GM23338 (cell line): ENCODE measurements around the gene ZNF821. TPM values are rescaled to one million over a fixed set of nuclear protein-coding genes. Genes with fewer than 3 reads are reported as not detected.
"Not testable (repeated sequence)": the region's sequence is repeated elsewhere in the genome, so short reads cannot be mapped to it uniquely, and the experiment has no call there.

ENCODE experiments used
- ATAC-seq: fragments of 200-7000 bp; cut with Tn5 transposase; 3 replicates; pipeline ENCODE4 v1.9.1; 2020
- DNase-seq: peaks from one replicate; pipeline ENCODE4 v3.0.0-alpha.2; 2015; ENCODE audit warnings: low spot score
- H2AFZ ChIP-seq: fragments of 200-600 bp; sonication (generic); 2 replicates; pipeline ENCODE4 v1.8.0; 2016; ENCODE audit warnings: antibody characterized with exemption, mild to moderate bottlenecking, moderate library complexity
- H3F3A ChIP-seq: fragments of 200-600 bp; sonication (generic); replicated peaks from 2 replicates; pipeline ENCODE4 v1.8.0; 2017; ENCODE audit warnings: antibody characterized with exemption, mixed run types, low read depth
- H3K27ac ChIP-seq: fragments of 200-600 bp; sonication (generic); 2 replicates; pipeline ENCODE4 v1.6.1; 2016; ENCODE audit warnings: low read depth
- H3K27me3 ChIP-seq: fragments of 200-600 bp; sonication (generic); 2 replicates; pipeline ENCODE4 v1.8.0; 2016; ENCODE audit warnings: mild to moderate bottlenecking, mixed run types, moderate library complexity; ENCODE audit not compliant: insufficient read depth
- H3K36me3 ChIP-seq: fragments of 200-600 bp; sonication (generic); 2 replicates; pipeline ENCODE4 v1.8.0; 2016; ENCODE audit warnings: mild to moderate bottlenecking; ENCODE audit not compliant: insufficient read depth
- H3K4me1 ChIP-seq: fragments of 200-600 bp; sonication (generic); 2 replicates; pipeline ENCODE4 v1.8.0; 2016; ENCODE audit warnings: mild to moderate bottlenecking, moderate library complexity; ENCODE audit not compliant: insufficient read depth
- H3K4me2 ChIP-seq: fragments of 200-600 bp; sonication (generic); 2 replicates; pipeline ENCODE4 v1.7.1; 2017; ENCODE audit warnings: mixed run types
- H3K4me3 ChIP-seq: fragments of 200-600 bp; sonication (generic); 2 replicates; pipeline ENCODE4 v1.6.1; 2016; ENCODE audit warnings: mixed run types
- H3K79me2 ChIP-seq: fragments of 200-600 bp; sonication (generic); replicated peaks from 2 replicates; pipeline ENCODE4 v1.8.0; 2017; ENCODE audit warnings: mild to moderate bottlenecking; ENCODE audit not compliant: insufficient read depth
- H3K9me2 ChIP-seq: fragments of 200-600 bp; sonication (generic); 2 replicates; pipeline ENCODE4 v1.8.0; 2017; ENCODE audit not compliant: insufficient read depth
- H4K20me1 ChIP-seq: fragments of 200-600 bp; sonication (generic); replicated peaks from 2 replicates; pipeline ENCODE4 v1.8.0; 2017; ENCODE audit warnings: mild to moderate bottlenecking; ENCODE audit not compliant: insufficient read depth
- H3K27ac Mint-ChIP-seq: 2 replicates; pipeline ENCODE4 v1.8.0; 2020; ENCODE audit warnings: inconsistent platforms, mild to moderate bottlenecking, moderate library complexity, mixed read lengths
- H3K27me3 Mint-ChIP-seq: 3 replicates; pipeline ENCODE4 v1.8.0; 2022; ENCODE audit warnings: low read depth, mild to moderate bottlenecking, moderate library complexity, mixed read lengths, inconsistent platforms; ENCODE audit not compliant: insufficient read depth, poor library complexity
- H3K36me3 Mint-ChIP-seq: 3 replicates; pipeline ENCODE4 v1.8.0; 2021; ENCODE audit warnings: low read depth, mild to moderate bottlenecking, inconsistent platforms, moderate library complexity, mixed read lengths
- H3K4me1 Mint-ChIP-seq: 3 replicates; pipeline ENCODE4 v1.8.0; 2020; ENCODE audit warnings: mild to moderate bottlenecking, inconsistent platforms, mixed read lengths
- H3K4me3 Mint-ChIP-seq: 3 replicates; pipeline ENCODE4 v1.8.0; 2021; ENCODE audit warnings: moderate library complexity, mild to moderate bottlenecking, inconsistent platforms, mixed read lengths
- H3K9me3 Mint-ChIP-seq: 3 replicates; pipeline ENCODE4 v1.8.0; 2020; ENCODE audit warnings: moderate library complexity, mild to moderate bottlenecking, inconsistent platforms, mixed read lengths
- CREB1 ChIP-seq: fragments of 250-450 bp; sonication (Bioruptor Pico); IDR thresholded peaks from 2 replicates; pipeline ENCODE4 v1.5.0; 2020; ENCODE audit warnings: low read depth, mild to moderate bottlenecking, moderate library complexity
- CTCF ChIP-seq, 2 experiments: fragments of 200-600 bp in 1 of 2; sonication (generic) in 1 of 2; conservative IDR thresholded peaks; 2 replicates each; pipeline versions ENCODE4 v1.5.1 to v1.6.1; 2016 to 2017; ENCODE audit warnings: antibody characterized with exemption in 2 of 2, low read depth in 2 of 2, mild to moderate bottlenecking in 2 of 2, moderate library complexity in 1 of 2
- ETS1 ChIP-seq: IDR thresholded peaks from 2 replicates; pipeline ENCODE4 v1.6.1; 2016; ENCODE audit warnings: antibody characterized with exemption
- JUNB ChIP-seq: IDR thresholded peaks from one replicate; pipeline ENCODE4 v1.6.1; 2016; ENCODE audit warnings: antibody characterized with exemption; ENCODE audit not compliant: unreplicated experiment
- NANOG ChIP-seq: IDR thresholded peaks from 2 replicates; pipeline ENCODE4 v1.6.1; 2016; ENCODE audit warnings: antibody characterized with exemption, borderline replicate concordance
- POLR2AphosphoS5 ChIP-seq: IDR thresholded peaks from 2 replicates; pipeline ENCODE4 v1.6.1; 2016; ENCODE audit warnings: antibody characterized with exemption, low read depth
- REST ChIP-seq: IDR thresholded peaks from one replicate; pipeline ENCODE4 v1.6.1; 2018; ENCODE audit warnings: antibody characterized with exemption; ENCODE audit not compliant: unreplicated experiment
- STAT1 ChIP-seq: IDR thresholded peaks from one replicate; pipeline ENCODE4 v1.6.1; 2016; ENCODE audit warnings: antibody characterized with exemption; ENCODE audit not compliant: unreplicated experiment
- polyA plus RNA-seq: library from polyadenylated mRNA; unstranded; fragments of >200 nt; fragmentation: Nextera tagmentation; extraction: Ambion mirVana; gene quantifications from 2 replicates; pipeline ENCODE4 v1.2.1, GENCODE V29; 2016
- total RNA-seq: library from RNA; depleted of rRNA; stranded (reverse); fragments of >200 nt; shearing (Covaris generic); gene quantifications from 2 replicates; pipeline ENCODE4 v1.2.3, GENCODE V29; 2014

ZNF821 gene
- total and polyA plus RNA-seq, 2 experiments from 2014 or later, result 13.3 to 14.8 TPM

GRCh38 chr16:71869089-71869488, 14.9 kb downstream of the ZNF821 start:
- Mint-ChIP-seq H3K27ac (no peak overlapping the region), H3K36me3 (peaks cover 21% of the 10 kb centered on the region; the same call in 2 of the 3 replicates), H3K4me3 (no peak overlapping the region), H3K4me1 (no peaks in the 10 kb centered on the region; the same call in 2 of the 3 replicates), H3K9me3 (no peaks in the 10 kb centered on the region), H3K27me3 (peaks cover 3% of the 10 kb centered on the region)
- Histone ChIP-seq H3K79me2 (no peaks in the 10 kb centered on the region), H3K4me3 (no peak overlapping the region), H4K20me1 (no peaks in the 10 kb centered on the region; the same call in none of the 2 replicates), H3F3A (no peaks in the 10 kb centered on the region), H3K4me2 (no peak overlapping the region), H3K27ac (no peak overlapping the region), H3K36me3 (no peaks in the 10 kb centered on the region; the same call in 1 of the 2 replicates), H2AFZ (no peak overlapping the region), H3K4me1 (no peaks in the 10 kb centered on the region), H3K27me3 (no peaks in the 10 kb centered on the region), H3K9me2 (no peaks in the 10 kb centered on the region)
- ATAC-seq, result no peak
- no peak for DNase-seq
- TF ChIP-seq CREB1 (CRISPR knock-in tag), result no peak
- TF ChIP-seq REST, result no peak
- no peak for TF ChIP-seq STAT1
- no peak for TF ChIP-seq POLR2AphosphoS5
- no peak for TF ChIP-seq NANOG
- no peak for TF ChIP-seq JUNB
- no peak for TF ChIP-seq ETS1

- Mint-ChIP-seq H3K36me3 (peaks cover 27% of the 10 kb centered on the region; the same call in 2 of the 3 replicates), H3K4me1 (no peaks in the 10 kb centered on the region; the same call in 2 of the 3 replicates), H3K9me3 (no peaks in the 10 kb centered on the region), H3K4me3 (no peak overlapping the region), H3K27ac (no peak overlapping the region; the same call in 1 of the 2 replicates), H3K27me3 (peaks cover 2% of the 10 kb centered on the region)
- H3K27ac ChIP-seq, result 0 out of 2 replicates have a peak overlapping the region, but pooled peaks have one; percentile 26
- no peak overlapping the region for H3K4me3 ChIP-seq
- no peaks in the 10 kb centered on the region for H3F3A ChIP-seq
- no peaks in the 10 kb centered on the region; the same call in none of the 2 replicates for H4K20me1 ChIP-seq
- ATAC-seq (peak; percentile 80), DNase-seq (peak; percentile 40)
- H2AFZ ChIP-seq, result no peak overlapping the region
- H3K27me3 ChIP-seq, result no peaks in the 10 kb centered on the region
- TF ChIP-seq CTCF (conservative IDR thresholded peaks at IDR 0.05; ENCODE audit: low read depth in 2 of 2), result peak in 1 of 2 experiments; percentile 29; a peak in 1 of 4 replicates
- no peak for TF ChIP-seq REST
- no peaks in the 10 kb centered on the region; the same call in 1 of the 2 replicates for H3K36me3 ChIP-seq
- H3K4me1 ChIP-seq, result no peaks in the 10 kb centered on the region
- no peaks in the 10 kb centered on the region for H3K79me2 ChIP-seq
- H3K4me2 ChIP-seq, result no peak overlapping the region
- H3K9me2 ChIP-seq, result no peaks in the 10 kb centered on the region
These were observed 16.0 kb downstream of the ZNF821 start for GRCh38 chr16:71867939-71868338.

- not testable (repeated sequence) for H3K4me1 Mint-ChIP-seq, ATAC-seq, H2AFZ ChIP-seq, H3K79me2 ChIP-seq, DNase-seq, H3K4me3 ChIP-seq, H3F3A ChIP-seq, H3K9me2 ChIP-seq, H3K4me2 ChIP-seq, H4K20me1 ChIP-seq, H3K27ac Mint-ChIP-seq, H3K9me3 Mint-ChIP-seq, H3K4me3 Mint-ChIP-seq, H3K27ac ChIP-seq, H3K27me3 ChIP-seq, H3K27me3 Mint-ChIP-seq, H3K4me1 ChIP-seq, H3K36me3 ChIP-seq
- H3K36me3 Mint-ChIP-seq, result peaks cover 27% of the 10 kb centered on the region; the same call in 2 of the 3 replicates
These were observed 16.8 kb downstream of the ZNF821 start for GRCh38 chr16:71867175-71867574.
